Measurements from ENCODE around the gene RIPK1. TPM values are rescaled to one million over a fixed set of nuclear protein-coding genes. Genes with fewer than 3 reads are reported as not detected.
A peak's percentile ranks its signal among the peaks of the same experiment; 100 is the strongest.

The RIPK1 gene
- total and polyA plus RNA-seq, 9 of the 15 experiments (the other 6 are each of a cell fraction or from before 2014, with no cell fraction given), result 3.8 to 24.9 (median 17.7) TPM

- TF ChIP-seq ZNF384 (IDR thresholded peaks at IDR 0.05; ENCODE audit: low read depth, low read length), result no peak
Observed at GRCh38 chr6:3085074-3085473, 16.8 kb downstream of the RIPK1 start (continued).

GRCh38 chr6:3086282-3086946 is 18.1 kb downstream of the RIPK1 start:
- Histone ChIP-seq H3K9me1 (ENCODE audit: control insufficient read depth, insufficient read depth, low read length) (no peaks in the 10 kb centered on the region), H3K9ac (ENCODE audit: insufficient read depth in 1 of 2, low read depth in 2 of 2, low read length in 2 of 2) (no peak overlapping the region), H4K20me1 (replicated peaks; ENCODE audit: control insufficient read depth, insufficient read depth, low read length) (no peaks in the 10 kb centered on the region), H3K27ac (ENCODE audit: extremely low read depth, low read depth, low read length) (no peak overlapping the region), H3K4me3 (no peak overlapping the region), H3K79me2 (ENCODE audit: control insufficient read depth, insufficient read depth, low read length) (no peaks in the 10 kb centered on the region), H3K9me3 (replicated peaks; ENCODE audit: control insufficient read depth, insufficient read depth, low read depth, low read length) (peaks cover 16% of the 10 kb centered on the region), H3K36me3 (ENCODE audit: control insufficient read depth, insufficient read depth, low read length) (peaks cover 79% of the 10 kb centered on the region), H3K4me2 (ENCODE audit: insufficient read depth, low read length) (no peak overlapping the region), H2AFZ (ENCODE audit: low read depth, low read length) (no peak overlapping the region), H3K4me1 (replicated peaks in 1 of 2; ENCODE audit: control insufficient read depth in 2 of 2, insufficient read depth in 2 of 2, low read length in 2 of 2) (no peaks in the 10 kb centered on the region), H3K27me3 (ENCODE audit: control insufficient read depth in 2 of 2, insufficient read depth in 2 of 2, low read length in 2 of 2) (no peaks in the 10 kb centered on the region)
- no peak for FAIRE-seq
- no peak for DNase-seq (ENCODE audit: extremely low read depth in 1 of 4, low spot score in 3 of 4)
- no TSS peak for BruUV-seq (replicated peaks)
- intact Hi-C loops (cut with micrococcal nuclease) (no loop called here), in situ Hi-C loops (cut with MboI) (no loop called here)
- ChIA-PET CTCF (ENCODE audit: low intra/inter-chr PET ratio) (interaction anchor here (0.7 kb wide), 1 partner anchor 256 kb away, joined by 3 read pairs; no protein-coding TSS in a partner anchor), POLR2A (interaction anchor here (0.7 to 1.6 kb wide), 3 partner anchors 10 to 24 kb away, joined by 3 to 7 read pairs (median 3); no protein-coding TSS in a partner anchor)
- 52% methylated on average over 7 of the region's 7 CpGs for WGBS (ENCODE audit: insufficient coverage, low coverage, missing lambda C conversion rate)
- ATAC-seq, result no peak
- TF ChIP-seq XRCC4 (IDR thresholded peaks at IDR 0.05; ENCODE audit: extremely low read depth, insufficient read depth, insufficient read length) (no peak), STAT5A (IDR thresholded peaks at IDR 0.05; ENCODE audit: borderline replicate concordance, low read length) (no peak), GTF2A2 (tag; IDR thresholded peaks at IDR 0.05) (no peak), RCOR1 (IDR thresholded peaks at IDR 0.05; ENCODE audit: borderline replicate concordance in 1 of 2, low read depth in 2 of 2, low read length in 2 of 2) (no peak), ZNF316 (IDR thresholded peaks at IDR 0.05) (peak; percentile 65), C11orf30 (IDR thresholded peaks at IDR 0.05; ENCODE audit: low read depth) (peak; percentile 44; the same call in 1 of the 2 replicates), NRF1 (conservative IDR thresholded peaks at IDR 0.05 in 1 of 2, IDR thresholded peaks at IDR 0.05 in 1 of 2) (no peak), ERF (CRISPR knock-in tag; IDR thresholded peaks at IDR 0.05) (no peak), MNT (conservative IDR thresholded peaks at IDR 0.05) (no peak), CAMTA2 (CRISPR knock-in tag; conservative IDR thresholded peaks at IDR 0.05) (no peak), BCOR (IDR thresholded peaks at IDR 0.05) (no peak), RBM25 (IDR thresholded peaks at IDR 0.05; ENCODE audit: low read depth, low read length, severe bottlenecking) (no peak), ZNF23 (CRISPR knock-in tag; IDR thresholded peaks at IDR 0.05) (no peak), SP1 (CRISPR knock-in tag; IDR thresholded peaks at IDR 0.05) (no peak), SAFB (IDR thresholded peaks at IDR 0.05; ENCODE audit: borderline replicate concordance, low read depth, low read length) (no peak), MAFF (IDR thresholded peaks at IDR 0.05; ENCODE audit: low read length) (0 out of 2 replicates have a peak, but pooled peaks have one; percentile 25), KHSRP (IDR thresholded peaks at IDR 0.05) (no peak), SMARCB1 (IDR thresholded peaks at IDR 0.05; ENCODE audit: insufficient read length, low read depth) (no peak), MTA2 (IDR thresholded peaks at IDR 0.05; ENCODE audit: low read depth) (no peak), ZNF280B (CRISPR knock-in tag; IDR thresholded peaks at IDR 0.05) (no peak), NFYB (IDR thresholded peaks at IDR 0.05; ENCODE audit: extremely low read depth, insufficient read length) (no peak)
